Trophoblast cell (in vitro differentiated cells and primary cell): ENCODE results near the gene MARK4.
A peak's percentile ranks its signal among the peaks of the same experiment; 100 is the strongest.

Experiments used
- DNase-seq, 2 donors: peaks; one replicate each; pipeline ENCODE4 v3.0.0-alpha.2; 2016
- H2AFZ ChIP-seq: 2 replicates; pipeline ENCODE4 v1.6.1; 2013; ENCODE audit warnings: low read length, moderate library complexity, mild to moderate bottlenecking; ENCODE audit not compliant: insufficient read depth, poor library complexity
- H2AK5ac ChIP-seq: 2 replicates; pipeline ENCODE4 v1.6.1; 2013; ENCODE audit warnings: mild to moderate bottlenecking, low read length
- H2BK120ac ChIP-seq: 2 replicates; pipeline ENCODE4 v1.6.1; 2013; ENCODE audit warnings: low read length, mild to moderate bottlenecking, moderate library complexity; ENCODE audit not compliant: insufficient read depth, poor library complexity
- H2BK12ac ChIP-seq: 2 replicates; pipeline ENCODE4 v1.6.1; 2013; ENCODE audit warnings: mild to moderate bottlenecking, low read length, moderate library complexity
- H2BK5ac ChIP-seq: 2 replicates; pipeline ENCODE4 v1.6.1; 2013; ENCODE audit warnings: low read length, low read depth, moderate library complexity, mild to moderate bottlenecking; ENCODE audit not compliant: poor library complexity
- H3K14ac ChIP-seq: 2 replicates; pipeline ENCODE4 v1.6.1; 2013; ENCODE audit warnings: mild to moderate bottlenecking, low read length
- H3K18ac ChIP-seq: 2 replicates; pipeline ENCODE4 v1.6.1; 2013; ENCODE audit warnings: mild to moderate bottlenecking, low read length
- H3K23ac ChIP-seq: 2 replicates; pipeline ENCODE4 v1.6.1; 2013; ENCODE audit warnings: low read length
- H3K27ac ChIP-seq: 2 replicates; pipeline ENCODE4 v1.5.1; 2013; ENCODE audit warnings: low read depth, mild to moderate bottlenecking, inconsistent platforms, low read length, moderate library complexity
- H3K27me3 ChIP-seq: 2 replicates; pipeline ENCODE4 v1.6.1; 2013; ENCODE audit warnings: inconsistent platforms, mild to moderate bottlenecking, low read length, moderate library complexity; ENCODE audit not compliant: insufficient read depth
- H3K36me3 ChIP-seq, 2 experiments: 1 replicate in 1 of 2; 2 replicates in 1 of 2; pipeline ENCODE4 v1.6.1; 2013; ENCODE audit warnings: low read length in 2 of 2, mild to moderate bottlenecking in 2 of 2, moderate library complexity in 1 of 2; ENCODE audit not compliant: insufficient read depth in 2 of 2, control insufficient read depth in 1 of 2
- H3K4ac ChIP-seq: 2 replicates; pipeline ENCODE4 v1.6.1; 2013; ENCODE audit warnings: low read depth, mild to moderate bottlenecking, low read length, moderate library complexity
- H3K4me1 ChIP-seq, 2 experiments: 1 replicate in 1 of 2; 2 replicates in 1 of 2; pipeline ENCODE4 v1.6.1; 2013; ENCODE audit warnings: low read length in 2 of 2, mild to moderate bottlenecking in 2 of 2, moderate library complexity in 1 of 2; ENCODE audit not compliant: insufficient read depth in 2 of 2, control insufficient read depth in 1 of 2
- H3K4me2 ChIP-seq: 2 replicates; pipeline ENCODE4 v1.6.1; 2013; ENCODE audit warnings: inconsistent platforms, mild to moderate bottlenecking, low read length, moderate library complexity
- H3K4me3 ChIP-seq: 2 replicates; pipeline ENCODE4 v1.5.1; 2013; ENCODE audit warnings: mild to moderate bottlenecking, low read depth, low read length, inconsistent platforms
- H3K79me1 ChIP-seq: one replicate; pipeline ENCODE4 v1.6.1; 2013; ENCODE audit warnings: low read length
- H3K79me2 ChIP-seq: 2 replicates; pipeline ENCODE4 v1.6.1; 2013; ENCODE audit warnings: low read length, mild to moderate bottlenecking; ENCODE audit not compliant: control insufficient read depth, insufficient read depth, poor library complexity
- H3K9ac ChIP-seq: 2 replicates; pipeline ENCODE4 v1.6.1; 2013; ENCODE audit warnings: mild to moderate bottlenecking, low read length
- H3K9me3 ChIP-seq: 2 replicates; pipeline ENCODE4 v1.6.1; 2013; ENCODE audit warnings: low read depth, mild to moderate bottlenecking, control low read depth, inconsistent platforms, low read length; ENCODE audit not compliant: insufficient read depth
- H4K12ac ChIP-seq: 2 replicates; pipeline ENCODE4 v1.6.1; 2013; ENCODE audit warnings: low read depth, mild to moderate bottlenecking, low read length, moderate library complexity
- H4K8ac ChIP-seq: 2 replicates; pipeline ENCODE4 v1.6.1; 2013; ENCODE audit warnings: low read depth, mild to moderate bottlenecking, low read length, moderate library complexity
- H4K91ac ChIP-seq: one replicate; pipeline ENCODE4 v1.6.1; 2013; ENCODE audit warnings: low read depth, mild to moderate bottlenecking, low read length, moderate library complexity
- WGBS: extraction: QIAGEN DNeasy Blood & Tissue Kit; methylation state at CpG from one replicate; pipeline ENCODE4 v1.1.7; 2013; ENCODE audit warnings: missing lambda C conversion rate; ENCODE audit not compliant: insufficient read length, insufficient coverage; ENCODE audit errors: extremely low coverage; 5-methylcytosine and 5-hydroxymethylcytosine counted together

Gene MARK4

DNA sequence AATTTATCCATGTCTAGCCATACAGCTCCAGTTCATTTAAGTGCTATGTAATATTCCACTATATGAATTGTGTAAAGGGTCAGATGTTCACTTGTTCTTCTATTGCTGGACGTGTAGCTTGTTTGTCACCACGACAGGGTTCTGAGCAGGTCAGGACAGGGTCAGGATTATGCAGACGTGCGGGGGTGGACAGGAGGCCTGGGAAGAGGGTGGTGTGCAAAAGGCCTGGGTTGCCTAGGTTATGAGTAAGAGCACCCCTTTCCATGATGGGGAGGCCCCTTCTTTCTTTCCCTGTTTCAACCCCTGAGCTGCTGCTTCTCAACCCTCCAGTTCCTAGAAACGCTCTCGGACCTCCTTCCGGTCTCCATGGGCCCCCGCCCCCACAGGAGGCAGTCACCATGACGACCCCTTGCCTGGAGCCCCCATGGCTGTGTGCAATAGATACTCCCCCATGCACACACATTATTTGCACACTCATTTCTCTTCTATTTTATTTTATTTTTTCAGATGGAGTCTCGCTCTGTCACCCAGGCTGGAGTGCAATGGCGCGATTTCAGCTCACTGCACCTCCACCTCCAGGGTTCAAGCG, 7.8 kb upstream of the MARK4 start:
- no peaks in the 10 kb centered on the region for H3K79me1 ChIP-seq
- no peak overlapping the region for H2AFZ ChIP-seq

DNA sequence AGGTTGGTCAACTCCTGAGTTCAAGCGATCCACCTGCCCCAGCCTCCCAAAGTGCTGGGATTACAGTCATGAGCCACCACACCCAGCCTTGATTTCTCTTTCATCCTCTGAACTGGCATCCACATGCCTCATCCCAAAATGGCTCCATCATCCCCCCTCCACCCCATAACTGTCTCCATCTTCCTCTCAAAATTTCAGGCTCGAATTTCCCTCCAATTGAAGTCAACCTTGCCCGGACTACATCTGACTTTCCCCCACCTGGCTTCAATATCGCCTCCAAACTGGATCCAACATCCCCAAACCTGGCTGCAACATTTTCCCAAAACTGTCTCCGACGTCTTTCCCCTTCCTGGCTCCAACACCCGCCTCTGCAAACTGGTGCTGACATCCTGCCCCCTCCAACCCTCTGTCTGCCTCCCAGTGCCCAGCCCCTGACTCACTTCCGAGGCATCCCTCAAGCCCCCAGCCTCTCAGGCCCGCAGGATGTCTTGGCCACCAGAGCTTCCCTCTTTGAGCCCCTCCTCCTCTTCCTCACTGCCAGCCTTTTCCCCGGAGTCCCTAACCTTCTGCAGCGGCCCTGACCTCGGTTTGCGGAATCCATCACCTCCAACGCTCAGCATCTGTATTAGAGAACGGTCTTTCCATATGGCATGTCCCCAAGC, 6.8 kb upstream of the MARK4 start:
- Histone ChIP-seq H4K8ac (no peak overlapping the region), H3K79me2 (no peaks in the 10 kb centered on the region), H2AFZ (no peak overlapping the region), H4K12ac (no peak overlapping the region), H3K4me3 (no peak overlapping the region), H3K23ac (no peak overlapping the region), H2BK120ac (no peak overlapping the region), H2BK5ac (no peak overlapping the region), H3K9me3 (no peaks in the 10 kb centered on the region), H3K4ac (no peak overlapping the region), H3K4me2 (no peak overlapping the region), H4K91ac (no peak overlapping the region), H3K4me1 (peaks cover 7 to 10% of the 10 kb centered on the region in 2 experiments), H2BK12ac (no peak overlapping the region), H3K9ac (no peak overlapping the region), H3K27ac (no peak overlapping the region), H3K18ac (no peak overlapping the region), H3K36me3 (no peaks in the 10 kb centered on the region), H2AK5ac (no peak overlapping the region), H3K14ac (no peak overlapping the region), H3K79me1 (no peaks in the 10 kb centered on the region), H3K27me3 (no peaks in the 10 kb centered on the region)
- WGBS: no CpG with 5 or more reads among the region's 15 CpGs
- no peak for DNase-seq

More for the DNA sequence above, 7.8 kb upstream of the MARK4 start:
- no peak overlapping the region for H2BK120ac ChIP-seq
- H3K27me3 ChIP-seq: no peaks in the 10 kb centered on the region
- H4K91ac ChIP-seq: no peak overlapping the region
- H3K4ac ChIP-seq: no peak overlapping the region
- no peak overlapping the region for H3K27ac ChIP-seq
- no peak overlapping the region for H3K18ac ChIP-seq
- no peaks in the 10 kb centered on the region for H3K36me3 ChIP-seq
- DNase-seq: no peak
- no peak overlapping the region for H3K4me2 ChIP-seq
- no peak overlapping the region for H3K14ac ChIP-seq
- H2AK5ac ChIP-seq: no peak overlapping the region
- H3K9ac ChIP-seq: no peak overlapping the region
- no peak overlapping the region for H3K23ac ChIP-seq
- H2BK5ac ChIP-seq: no peak overlapping the region
- no peaks in the 10 kb centered on the region for H3K79me2 ChIP-seq
- H3K4me1 ChIP-seq: peaks cover 7 to 10% of the 10 kb centered on the region in 2 experiments
- no peak overlapping the region for H4K12ac ChIP-seq
- WGBS: no CpG with 5 or more reads among the region's 13 CpGs
- no peak overlapping the region for H3K4me3 ChIP-seq
- no peak overlapping the region for H4K8ac ChIP-seq
- H3K9me3 ChIP-seq: no peaks in the 10 kb centered on the region
- H2BK12ac ChIP-seq: no peak overlapping the region

DNA sequence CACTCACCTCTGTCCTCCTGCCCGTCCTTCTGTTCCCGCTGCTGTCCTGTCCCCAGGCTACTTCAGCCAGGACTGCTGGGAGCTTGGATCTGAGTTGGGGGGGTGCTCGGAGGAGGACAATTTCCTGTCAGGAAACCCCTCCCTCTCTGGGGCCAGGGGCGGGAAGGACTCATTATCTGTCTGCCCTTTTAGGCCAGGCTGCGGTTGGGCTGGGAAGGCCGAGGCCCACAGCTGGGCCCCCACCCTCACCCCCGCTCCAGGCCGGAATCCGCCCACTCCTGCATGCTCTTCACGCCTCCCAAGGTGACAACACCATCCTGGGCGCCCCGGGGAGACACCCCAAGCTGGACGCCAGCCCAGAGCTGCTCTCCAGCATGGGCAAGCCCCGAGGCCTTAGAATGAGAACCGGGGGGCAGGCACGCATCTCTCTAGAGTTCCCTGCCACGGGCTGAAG, 5.7 kb upstream of the MARK4 start, which contains the start of gene EXOC3L2:
TSS of gene EXOC3L2 (minus strand) at position 74 of the 454 bp plus-strand sequence. CDS start 6,362 bp downstream, outside the sequence.
- Histone ChIP-seq H4K12ac (no peak within 1 kb of the TSS), H3K4me1 (peaks cover 8 to 11% of the 10 kb centered on the region in 2 experiments), H3K36me3 (no peaks in the 10 kb centered on the region), H3K9ac (no peak within 1 kb of the TSS), H2BK5ac (no peak within 1 kb of the TSS), H3K4me2 (no peak within 1 kb of the TSS), H3K4me3 (no peak within 1 kb of the TSS), H3K4ac (no peak within 1 kb of the TSS), H3K27me3 (no peaks in the 10 kb centered on the region), H3K14ac (no peak within 1 kb of the TSS), H2AFZ (peak within 1 kb of the TSS; percentile 3), H2BK12ac (no peak within 1 kb of the TSS), H3K18ac (no peak within 1 kb of the TSS), H3K23ac (no peak within 1 kb of the TSS), H3K9me3 (peaks cover 2% of the 10 kb centered on the region), H2BK120ac (no peak within 1 kb of the TSS), H2AK5ac (no peak within 1 kb of the TSS), H3K27ac (no peak within 1 kb of the TSS), H3K79me1 (no peaks in the 10 kb centered on the region), H4K8ac (peak within 1 kb of the TSS; percentile 4), H4K91ac (peak within 1 kb of the TSS; percentile 10), H3K79me2 (no peaks in the 10 kb centered on the region)
- DNase-seq: no peak
- WGBS: no CpG with 5 or more reads among the region's 17 CpGs

DNA sequence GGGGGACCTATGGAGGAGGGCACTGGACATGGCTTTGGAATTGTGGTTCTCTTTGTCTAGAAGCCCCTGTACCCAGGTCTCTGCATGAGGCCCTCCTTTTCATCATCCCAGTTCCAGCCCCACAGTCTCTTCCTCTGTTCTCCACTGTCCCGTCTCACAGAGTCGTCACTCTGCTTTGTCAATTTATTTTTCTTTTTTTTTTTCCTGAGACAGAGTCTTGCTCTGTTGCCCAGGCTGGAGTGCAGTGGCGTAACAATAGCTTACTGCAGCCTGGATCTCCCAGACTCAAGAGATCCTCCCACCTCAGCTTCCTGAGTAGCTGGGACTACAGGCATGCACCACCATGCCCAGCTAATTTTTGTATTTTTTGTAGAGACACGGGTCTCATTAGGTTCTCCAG, 5.2 kb upstream of the MARK4 start:
- H3K4me3 ChIP-seq: no peak overlapping the region
- no peak overlapping the region for H2BK5ac ChIP-seq
- H3K14ac ChIP-seq: no peak overlapping the region
- no peak overlapping the region for H2AK5ac ChIP-seq
- no peak overlapping the region for H3K9ac ChIP-seq
- H3K9me3 ChIP-seq: peaks cover 2% of the 10 kb centered on the region
- no peak overlapping the region for H2BK120ac ChIP-seq
- H3K27me3 ChIP-seq: no peaks in the 10 kb centered on the region
- H3K4ac ChIP-seq: no peak overlapping the region
- H2AFZ ChIP-seq: no peak overlapping the region
- H3K36me3 ChIP-seq: no peaks in the 10 kb centered on the region
- WGBS: no CpG with 5 or more reads among the region's 4 CpGs
- no peak overlapping the region for H3K27ac ChIP-seq
- H3K79me2 ChIP-seq: peaks cover under 1% of the 10 kb centered on the region
- no peak overlapping the region for H2BK12ac ChIP-seq
- no peak overlapping the region for H4K8ac ChIP-seq
- peak overlapping the region; percentile 10 for H4K91ac ChIP-seq
- no peak overlapping the region for H4K12ac ChIP-seq
- no peak for DNase-seq
- peaks cover 11 to 14% of the 10 kb centered on the region in 2 experiments for H3K4me1 ChIP-seq
- peaks cover under 1% of the 10 kb centered on the region for H3K79me1 ChIP-seq
- H3K18ac ChIP-seq: no peak overlapping the region
- H3K23ac ChIP-seq: no peak overlapping the region
- H3K4me2 ChIP-seq: no peak overlapping the region
